Measurements from ENCODE around the gene DCBLD2. TPM values are rescaled to one million over a fixed set of nuclear protein-coding genes. Genes with fewer than 3 reads are reported as not detected.
A peak's percentile ranks its signal among the peaks of the same experiment; 100 is the strongest.

DCBLD2 gene
- total and polyA plus RNA-seq, 3 experiments from 2014 or later, result 0.47 to 1.6 (median 1.5) TPM

GRCh38 chr3:98914210-98915080, 12.9 kb upstream of the DCBLD2 start:
- POLR2A ChIA-PET, result no interaction called here
- no peaks in the 10 kb centered on the region for H3K4me1 Mint-ChIP-seq
- H3K36me3 Mint-ChIP-seq, result no peaks in the 10 kb centered on the region
- no peaks in the 10 kb centered on the region for H3K27me3 ChIP-seq (ENCODE audit: insufficient read depth, low read length, poor library complexity, severe bottlenecking)
- H3K4me3 Mint-ChIP-seq, result no peak overlapping the region
- H3K36me3 ChIP-seq (ENCODE audit: insufficient read depth, low read length), result no peaks in the 10 kb centered on the region
- H3K27ac Mint-ChIP-seq, result no peak overlapping the region
- no peak overlapping the region for H3K27ac ChIP-seq (ENCODE audit: low read depth, low read length)
- no peaks in the 10 kb centered on the region for H3K4me1 ChIP-seq (ENCODE audit: insufficient read depth, low read length)
- no peaks in the 10 kb centered on the region for H3K9me3 ChIP-seq (ENCODE audit: low read length)
- no peak overlapping the region for H3K4me3 ChIP-seq (ENCODE audit: low read length)
- peaks cover 0 to 4% (median 0%) of the 10 kb centered on the region in 5 donors for H3K9me3 Mint-ChIP-seq
- H3K27me3 Mint-ChIP-seq, result peaks cover 0 to 2% of the 10 kb centered on the region in 2 donors
- CTCF ChIA-PET, result no interaction called here
- no peak for DNase-seq

DNA sequence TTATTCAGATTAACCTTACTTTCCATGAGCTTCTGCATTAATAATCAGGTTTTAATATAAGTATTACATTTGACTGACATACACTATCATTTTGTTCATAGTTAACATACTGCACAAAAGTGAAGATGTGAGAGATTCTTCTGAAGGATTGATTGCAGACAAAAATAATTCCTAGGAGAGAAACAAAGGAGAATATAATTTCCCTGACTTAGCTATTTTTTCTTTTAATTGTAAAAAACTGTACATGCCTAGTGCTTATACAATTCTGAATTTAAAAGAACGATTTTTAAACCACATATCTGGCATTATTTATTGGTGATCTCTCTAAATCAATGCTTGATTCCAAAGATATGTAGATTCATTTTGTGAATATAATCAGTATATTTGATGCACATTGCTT, 11.0 kb upstream of the DCBLD2 start:
- Histone ChIP-seq H3K4me1 (ENCODE audit: insufficient read depth, low read length) (no peaks in the 10 kb centered on the region), H3K27ac (ENCODE audit: low read depth, low read length) (no peak overlapping the region), H3K9me3 (ENCODE audit: low read length) (no peaks in the 10 kb centered on the region), H3K27me3 (ENCODE audit: insufficient read depth, low read length, poor library complexity, severe bottlenecking) (no peaks in the 10 kb centered on the region), H3K36me3 (ENCODE audit: insufficient read depth, low read length) (no peaks in the 10 kb centered on the region), H3K4me3 (ENCODE audit: low read length) (no peak overlapping the region)
- Mint-ChIP-seq H3K27ac (no peak overlapping the region), H3K9me3 (peaks cover 0 to 3% (median 0%) of the 10 kb centered on the region in 5 donors), H3K4me3 (no peak overlapping the region), H3K36me3 (no peaks in the 10 kb centered on the region), H3K4me1 (no peaks in the 10 kb centered on the region), H3K27me3 (peaks cover 3% of the 10 kb centered on the region in 2 donors)
- CTCF ChIA-PET, result no interaction called here
- DNase-seq, result no peak
- POLR2A ChIA-PET, result no interaction called here

DNA sequence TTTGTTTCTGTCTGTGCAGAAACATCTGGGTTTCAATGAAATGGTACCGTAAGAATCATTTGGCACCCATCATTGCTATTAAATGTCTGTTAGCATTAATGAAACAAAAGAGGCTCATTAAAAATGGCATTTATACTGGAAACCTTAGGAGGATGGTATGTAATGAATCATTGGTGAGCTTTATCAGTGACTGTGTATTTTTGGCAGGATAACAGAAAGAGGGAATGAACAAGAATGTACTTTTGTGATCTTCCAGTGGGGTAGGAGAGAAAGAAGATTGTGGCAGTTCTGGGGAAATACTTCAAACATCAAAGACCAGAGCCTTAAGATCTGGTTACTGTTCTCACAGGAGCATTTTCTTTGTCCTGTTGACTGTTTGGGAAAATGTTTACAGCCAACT, 4.7 kb upstream of the DCBLD2 start:
- no peaks in the 10 kb centered on the region for H3K9me3 ChIP-seq (ENCODE audit: low read length)
- no peaks in the 10 kb centered on the region for H3K27me3 ChIP-seq (ENCODE audit: insufficient read depth, low read length, poor library complexity, severe bottlenecking)
- ChIA-PET POLR2A (no interaction called here), CTCF (no interaction called here)
- H3K27ac Mint-ChIP-seq, result no peak overlapping the region
- H3K27me3 Mint-ChIP-seq, result peaks cover 7 to 20% of the 10 kb centered on the region in 2 donors
- H3K36me3 Mint-ChIP-seq, result peaks cover 0 to 2% (median 0%) of the 10 kb centered on the region in 3 donors
- peaks cover 7% of the 10 kb centered on the region for H3K4me1 ChIP-seq (ENCODE audit: insufficient read depth, low read length)
- no peak overlapping the region for H3K4me3 ChIP-seq (ENCODE audit: low read length)
- no peak overlapping the region for H3K4me3 Mint-ChIP-seq
- peaks cover 0 to under 1% (median 0%) of the 10 kb centered on the region in 5 donors for H3K9me3 Mint-ChIP-seq
- no peak for DNase-seq
- peaks cover 9 to 11% (median 11%) of the 10 kb centered on the region in 3 donors for H3K4me1 Mint-ChIP-seq
- H3K27ac ChIP-seq (ENCODE audit: low read depth, low read length), result no peak overlapping the region
- no peaks in the 10 kb centered on the region for H3K36me3 ChIP-seq (ENCODE audit: insufficient read depth, low read length)

GRCh38 chr3:98903705-98904481, 2.4 kb upstream of the DCBLD2 start:
- Histone ChIP-seq H3K9me3 (ENCODE audit: low read length) (no peaks in the 10 kb centered on the region), H3K4me1 (ENCODE audit: insufficient read depth, low read length) (peaks cover 7% of the 10 kb centered on the region), H3K27me3 (ENCODE audit: insufficient read depth, low read length, poor library complexity, severe bottlenecking) (no peaks in the 10 kb centered on the region), H3K27ac (ENCODE audit: low read depth, low read length) (no peak overlapping the region), H3K36me3 (ENCODE audit: insufficient read depth, low read length) (no peaks in the 10 kb centered on the region), H3K4me3 (ENCODE audit: low read length) (no peak overlapping the region)
- CTCF ChIA-PET, result no interaction called here
- POLR2A ChIA-PET, result no interaction called here
- Mint-ChIP-seq H3K27ac (no peak overlapping the region), H3K27me3 (peaks cover 10 to 33% of the 10 kb centered on the region in 2 donors), H3K4me3 (peak overlapping the region in 1 of 7 donors; percentile 13), H3K4me1 (peaks cover 19 to 26% (median 24%) of the 10 kb centered on the region in 3 donors), H3K36me3 (peaks cover 0 to 2% (median 0%) of the 10 kb centered on the region in 3 donors), H3K9me3 (no peaks in the 10 kb centered on the region)
- no peak for DNase-seq

DNA sequence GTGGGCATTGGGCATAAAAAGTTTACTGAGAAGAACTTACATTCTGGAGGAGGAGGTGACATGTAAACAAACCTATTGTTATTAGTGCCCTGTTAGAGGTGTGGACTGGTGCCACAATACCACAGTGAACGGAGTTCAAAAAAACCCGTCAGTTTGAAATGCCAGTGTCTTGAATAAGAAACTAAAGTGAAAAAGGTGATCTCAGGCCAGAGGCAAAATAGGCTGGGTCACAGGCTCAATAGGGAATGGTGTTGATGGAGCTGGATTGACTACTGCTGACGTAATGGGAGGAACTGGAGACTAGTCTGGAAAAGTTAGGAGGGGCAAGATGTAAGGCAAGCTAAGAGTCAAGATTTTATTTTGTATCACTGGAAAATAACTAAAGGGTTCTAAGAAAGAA, 1.6 kb upstream of the DCBLD2 start:
- H3K4me3 Mint-ChIP-seq, result peak overlapping the region in 1 of 7 donors; percentile 18
- H3K4me1 Mint-ChIP-seq, result peaks cover 19 to 26% (median 24%) of the 10 kb centered on the region in 3 donors
- no peaks in the 10 kb centered on the region for H3K27me3 ChIP-seq (ENCODE audit: insufficient read depth, low read length, poor library complexity, severe bottlenecking)
- H3K9me3 ChIP-seq (ENCODE audit: low read length), result no peaks in the 10 kb centered on the region
- POLR2A ChIA-PET, result no interaction called here
- H3K9me3 Mint-ChIP-seq, result no peaks in the 10 kb centered on the region
- peaks cover 7% of the 10 kb centered on the region for H3K4me1 ChIP-seq (ENCODE audit: insufficient read depth, low read length)
- H3K36me3 Mint-ChIP-seq, result peaks cover 0 to 2% (median 0%) of the 10 kb centered on the region in 3 donors
- H3K27ac ChIP-seq (ENCODE audit: low read depth, low read length), result no peak overlapping the region
- H3K27me3 Mint-ChIP-seq, result peaks cover 10 to 30% of the 10 kb centered on the region in 2 donors
- no peaks in the 10 kb centered on the region for H3K36me3 ChIP-seq (ENCODE audit: insufficient read depth, low read length)
- H3K27ac Mint-ChIP-seq, result peak overlapping the region in 1 of 8 donors; percentile 5
- H3K4me3 ChIP-seq (ENCODE audit: low read length), result no peak overlapping the region
- CTCF ChIA-PET, result no interaction called here
- DNase-seq, result no peak

DNA sequence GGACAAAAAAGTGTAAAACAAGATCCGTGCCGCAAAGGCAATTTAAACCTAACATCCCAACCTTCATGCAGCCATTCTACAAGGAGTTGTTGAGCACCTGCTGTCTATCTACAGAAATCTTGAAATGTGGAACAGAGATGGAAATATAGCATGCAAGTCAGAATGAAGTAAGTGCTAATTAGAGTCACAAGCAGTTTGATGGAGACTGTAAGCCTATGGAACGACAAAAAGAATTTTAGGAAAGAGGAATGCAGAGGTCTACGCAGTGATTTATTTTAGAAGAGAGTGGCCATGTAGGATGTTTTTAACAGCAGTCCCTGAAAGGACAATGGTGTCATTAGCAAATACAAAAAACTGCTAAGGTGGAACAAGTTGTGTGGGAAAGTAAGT, 851 bp upstream of the DCBLD2 start:
- Histone ChIP-seq H3K9me3 (ENCODE audit: low read length) (no peaks in the 10 kb centered on the region), H3K4me3 (ENCODE audit: low read length) (peak overlapping the region; percentile 60), H3K36me3 (ENCODE audit: insufficient read depth, low read length) (no peaks in the 10 kb centered on the region), H3K27ac (ENCODE audit: low read depth, low read length) (no peak overlapping the region), H3K27me3 (ENCODE audit: insufficient read depth, low read length, poor library complexity, severe bottlenecking) (no peaks in the 10 kb centered on the region), H3K4me1 (ENCODE audit: insufficient read depth, low read length) (peaks cover 7% of the 10 kb centered on the region)
- H3K27me3 Mint-ChIP-seq, result peaks cover 10 to 30% of the 10 kb centered on the region in 2 donors
- H3K4me3 Mint-ChIP-seq, result peak overlapping the region; percentile 88 to 95 (median 91)
- ChIA-PET POLR2A (no interaction called here), CTCF (interaction anchor here (1.0 kb wide), 1 partner anchor 9 kb away, joined by 3 read pairs; no protein-coding TSS in a partner anchor)
- H3K36me3 Mint-ChIP-seq, result peaks cover 0 to 2% (median 0%) of the 10 kb centered on the region in 3 donors
- no peaks in the 10 kb centered on the region for H3K9me3 Mint-ChIP-seq
- H3K27ac Mint-ChIP-seq, result peak overlapping the region in 5 of 8 donors; percentile 4 to 94 (median 87)
- DNase-seq, result no peak
- H3K4me1 Mint-ChIP-seq, result peaks cover 19 to 26% (median 24%) of the 10 kb centered on the region in 3 donors

DNA sequence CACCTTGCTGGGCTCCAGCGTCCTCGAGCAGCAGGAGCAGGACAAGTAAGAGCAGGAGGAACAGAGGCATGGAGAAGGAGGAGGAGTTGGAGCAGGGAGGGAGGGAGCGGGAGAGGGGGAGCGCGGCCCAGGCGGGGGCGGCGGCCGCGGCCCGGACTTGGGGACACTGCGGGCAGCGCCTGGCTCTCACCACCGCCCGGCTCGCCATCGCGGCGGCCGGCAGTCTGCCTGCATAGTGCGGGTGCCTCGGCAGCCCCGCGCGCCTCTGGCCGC, 440 bp downstream of the DCBLD2 start:
- ChIA-PET CTCF (no interaction called here), POLR2A (interaction anchor here (0.9 kb wide), 1 partner anchor 1500 kb away, joined by 3 read pairs; the partner anchor contains the start of genes LNP1 and TOMM70)
- Mint-ChIP-seq H3K36me3 (peaks cover 0 to 2% (median 0%) of the 10 kb centered on the region in 3 donors), H3K4me1 (peaks cover 19 to 26% (median 24%) of the 10 kb centered on the region in 3 donors), H3K4me3 (peak overlapping the region; percentile 73 to 95 (median 89)), H3K27me3 (peaks cover 10 to 26% of the 10 kb centered on the region in 2 donors), H3K9me3 (no peaks in the 10 kb centered on the region), H3K27ac (no peak overlapping the region)
- Histone ChIP-seq H3K4me1 (ENCODE audit: insufficient read depth, low read length) (peaks cover 7% of the 10 kb centered on the region), H3K36me3 (ENCODE audit: insufficient read depth, low read length) (no peaks in the 10 kb centered on the region), H3K27me3 (ENCODE audit: insufficient read depth, low read length, poor library complexity, severe bottlenecking) (no peaks in the 10 kb centered on the region), H3K27ac (ENCODE audit: low read depth, low read length) (no peak overlapping the region), H3K9me3 (ENCODE audit: low read length) (no peaks in the 10 kb centered on the region), H3K4me3 (ENCODE audit: low read length) (peak overlapping the region; percentile 60)
- DNase-seq, result no peak

All from CD8-positive, alpha-beta memory T cell (primary cell).